K562 treated with DMSO at 1 percent for 24 hours (cell line): Measurements from ENCODE around the gene S1PR4. TPM values are rescaled to one million over a fixed set of nuclear protein-coding genes. Genes with fewer than 3 reads are reported as not detected.

ENCODE experiments used
- total RNA-seq: library from RNA; unstranded; fragments of 300-600 nt; gene quantifications from 2 replicates; pipeline ENCODE4 v1.2.3, GENCODE V29; 2022; ENCODE audit warnings: low read depth; ENCODE audit not compliant: insufficient read depth

The S1PR4 gene, protein sequence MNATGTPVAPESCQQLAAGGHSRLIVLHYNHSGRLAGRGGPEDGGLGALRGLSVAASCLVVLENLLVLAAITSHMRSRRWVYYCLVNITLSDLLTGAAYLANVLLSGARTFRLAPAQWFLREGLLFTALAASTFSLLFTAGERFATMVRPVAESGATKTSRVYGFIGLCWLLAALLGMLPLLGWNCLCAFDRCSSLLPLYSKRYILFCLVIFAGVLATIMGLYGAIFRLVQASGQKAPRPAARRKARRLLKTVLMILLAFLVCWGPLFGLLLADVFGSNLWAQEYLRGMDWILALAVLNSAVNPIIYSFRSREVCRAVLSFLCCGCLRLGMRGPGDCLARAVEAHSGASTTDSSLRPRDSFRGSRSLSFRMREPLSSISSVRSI
- total RNA-seq: not detected in 2 replicates

DNA sequence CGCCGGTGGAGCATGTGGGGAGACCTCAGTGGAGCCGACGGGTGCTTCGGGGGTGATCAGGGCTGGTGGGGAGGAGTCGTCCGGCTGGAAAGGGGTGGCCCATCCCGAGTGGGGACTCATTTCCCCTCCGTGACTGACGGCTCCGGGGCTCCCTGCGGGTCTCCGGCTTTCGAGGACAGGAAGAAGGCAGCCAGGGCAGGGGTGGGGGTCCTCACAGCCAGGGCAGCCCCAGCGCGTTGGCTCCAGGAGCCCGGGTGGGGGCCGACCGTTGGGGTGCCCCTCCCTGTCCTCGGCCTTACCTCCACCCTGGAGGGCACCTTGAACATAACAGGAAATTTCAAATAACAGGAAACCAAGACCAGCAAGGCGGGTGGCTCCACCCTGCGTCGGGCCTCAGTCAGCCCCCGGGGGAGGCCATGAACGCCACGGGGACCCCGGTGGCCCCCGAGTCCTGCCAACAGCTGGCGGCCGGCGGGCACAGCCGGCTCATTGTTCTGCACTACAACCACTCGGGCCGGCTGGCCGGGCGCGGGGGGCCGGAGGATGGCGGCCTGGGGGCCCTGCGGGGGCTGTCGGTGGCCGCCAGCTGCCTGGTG lies at the start of gene S1PR4:
Gene S1PR4, plus strand, starts transcription at position 393 of the 596 bp plus-strand sequence. Its CDS starts 24 bp downstream, at position 417.

DNA sequence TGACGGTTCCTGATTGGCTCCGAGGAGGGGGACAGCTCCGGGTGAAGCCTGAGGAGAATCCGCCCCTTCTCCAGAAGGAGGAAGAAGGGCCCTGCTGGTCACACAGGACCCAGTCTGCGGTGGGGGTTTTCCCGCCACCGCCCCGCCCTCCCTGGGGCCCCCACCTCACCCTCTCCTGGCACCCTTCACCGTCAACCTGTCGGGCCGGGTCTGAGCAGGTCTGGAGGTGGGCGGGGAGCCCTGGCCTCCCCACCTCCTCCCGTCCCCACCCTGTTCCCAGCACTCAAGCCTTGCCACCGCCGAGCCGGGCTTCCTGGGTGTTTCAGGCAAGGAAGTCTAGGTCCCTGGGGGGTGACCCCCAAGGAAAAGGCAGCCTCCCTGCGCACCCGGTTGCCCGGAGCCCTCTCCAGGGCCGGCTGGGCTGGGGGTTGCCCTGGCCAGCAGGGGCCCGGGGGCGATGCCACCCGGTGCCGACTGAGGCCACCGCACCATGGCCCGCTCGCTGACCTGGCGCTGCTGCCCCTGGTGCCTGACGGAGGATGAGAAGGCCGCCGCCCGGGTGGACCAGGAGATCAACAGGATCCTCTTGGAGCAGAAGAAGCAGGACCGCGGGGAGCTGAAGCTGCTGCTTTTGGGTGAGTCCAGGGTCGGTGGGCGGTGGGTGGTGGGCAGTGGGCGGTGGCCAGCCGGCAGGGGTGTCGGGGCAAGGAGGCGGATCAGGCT lies 42.4 kb upstream of the S1PR4 start, which contains the start of gene GNA15:
Gene GNA15, plus strand, starts transcription at position 73 of the 723 bp plus-strand sequence. Its CDS starts 418 bp downstream, at position 491.

DNA sequence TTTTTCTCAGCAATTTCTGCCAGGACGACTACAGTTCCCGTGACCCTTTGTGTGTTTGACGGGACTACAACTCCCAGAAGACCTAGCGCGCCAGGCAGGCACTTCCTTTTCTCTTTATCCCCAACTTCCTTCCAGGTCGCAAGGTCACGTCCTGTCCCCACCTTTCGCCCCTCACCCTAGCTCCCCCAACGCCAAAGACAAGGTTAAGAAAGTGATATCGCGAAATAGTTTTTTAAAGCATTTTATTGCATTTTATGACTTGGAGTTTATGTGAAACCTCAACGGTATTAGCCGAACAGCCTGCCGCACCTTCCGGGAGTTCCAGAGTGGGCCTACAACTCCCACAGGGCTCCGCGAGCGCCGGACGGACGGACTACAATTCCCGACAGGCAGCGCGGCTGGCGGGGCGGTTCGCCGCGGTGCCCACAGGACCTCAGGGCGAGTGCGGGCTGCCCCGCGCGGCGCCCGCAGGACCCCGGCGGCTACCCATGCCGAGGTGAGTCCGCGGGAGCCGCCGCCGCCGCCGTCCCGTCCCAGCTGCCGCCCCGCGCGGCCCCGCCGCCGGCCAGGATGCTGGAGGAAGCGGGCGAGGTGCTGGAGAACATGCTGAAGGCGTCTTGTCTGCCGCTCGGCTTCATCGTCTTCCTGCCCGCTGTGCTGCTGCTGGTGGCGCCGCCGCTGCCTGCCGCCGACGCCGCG lies 7.0 kb downstream of the S1PR4 start, which contains the start of gene NCLN:
Gene NCLN, plus strand, starts transcription at position 470 of the 699 bp plus-strand sequence. Its CDS starts 101 bp downstream, at position 571.

DNA sequence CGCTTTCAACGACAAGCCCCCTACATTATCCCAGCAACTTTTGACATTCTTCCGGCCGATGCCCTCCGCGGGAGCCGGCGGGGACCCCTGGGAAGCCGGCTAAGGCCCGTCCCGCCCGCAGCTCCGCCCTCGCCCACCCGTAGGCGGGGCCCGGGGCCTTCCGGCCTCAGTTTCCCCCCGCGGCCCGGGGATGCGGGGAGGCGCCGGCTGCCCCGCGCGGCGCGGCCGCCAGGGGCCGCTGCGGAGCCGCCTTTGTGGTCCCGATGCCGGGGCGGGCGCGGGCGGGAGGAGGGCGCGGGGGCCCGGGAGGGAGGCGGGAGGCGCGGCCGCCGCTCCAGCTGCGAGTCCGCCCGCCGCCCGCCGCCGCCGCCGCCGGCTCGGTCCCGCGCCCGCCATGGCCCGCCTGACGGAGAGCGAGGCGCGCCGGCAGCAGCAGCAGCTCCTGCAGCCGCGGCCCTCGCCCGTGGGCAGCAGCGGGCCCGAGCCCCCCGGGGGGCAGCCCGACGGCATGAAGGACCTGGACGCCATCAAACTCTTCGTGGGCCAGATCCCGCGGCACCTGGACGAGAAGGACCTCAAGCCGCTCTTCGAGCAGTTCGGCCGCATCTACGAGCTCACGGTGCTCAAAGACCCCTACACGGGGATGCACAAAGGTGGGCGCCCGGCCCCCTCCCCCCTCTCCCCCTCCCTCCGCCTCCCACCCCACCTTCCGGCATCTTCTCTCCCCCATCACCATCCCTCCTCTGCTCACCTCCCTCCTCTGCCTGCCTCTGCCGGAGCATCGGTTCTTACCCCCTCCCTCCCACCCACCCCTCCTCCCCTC lies 46.0 kb downstream of the S1PR4 start, which contains the start of gene CELF5:
Gene CELF5, plus strand, starts transcription at position 316 of the 823 bp plus-strand sequence. Its CDS starts 79 bp downstream, at position 395.

Other genes starting within 250 kb of the S1PR4 start
- 7.7 and 8.7 TPM in 2 replicates for gene ZNF77, start 233.8 kb upstream of the S1PR4 start, total RNA-seq
- 6.2 and 7.7 TPM in 2 replicates for gene TLE6, start 201.2 kb upstream of the S1PR4 start, total RNA-seq
- 49.2 and 56.4 TPM in 2 replicates for gene TLE2, start 149.5 kb upstream of the S1PR4 start, total RNA-seq
- 462 and 500 TPM in 2 replicates for gene TLE5, start 116.3 kb upstream of the S1PR4 start, total RNA-seq
- gene GNA11, start 84.4 kb upstream of the S1PR4 start, total RNA-seq: 34.6 and 35.1 TPM in 2 replicates
- gene GNA15, start 42.7 kb upstream of the S1PR4 start, total RNA-seq: 0.12 TPM in 1 of 2 replicates, not detected in the other
- gene NCLN, start 7.2 kb downstream of the S1PR4 start, total RNA-seq: 59.6 and 71.6 TPM in 2 replicates
- 0.31 and 0.37 TPM in 2 replicates for gene CELF5, start 45.9 kb downstream of the S1PR4 start, total RNA-seq
- gene NFIC, start 187.8 kb downstream of the S1PR4 start, total RNA-seq: 33.9 and 36.4 TPM in 2 replicates